HCT116 (cell line): ENCODE data around the gene HINT2. TPM values are rescaled to one million over a fixed set of nuclear protein-coding genes. Genes with fewer than 3 reads are reported as not detected.

Experiments
- ATAC-seq: fragments of 200-7000 bp; cut with Tn5 transposase; 2 replicates; pipeline ENCODE4 v1.9.1; 2020; ENCODE audit warnings: mild to moderate bottlenecking, moderate library complexity
- BruUV-seq: library from RNA; stranded (reverse); fragments of 400-500 nt; replicated peaks from 2 replicates; lab custom pipeline; 2021; lab: Mats Ljungman, UMichigan
- CTCF ChIA-PET: fragments of 300-600 bp; sonication (Branson Sonifier 250); formaldehyde crosslinking; loops from one replicate; lab custom pipeline; 2021; ENCODE audit warnings: antibody characterized with exemption; lab: Charles Lee
- POLR2A ChIA-PET: fragments of 300-600, 350-600 bp; sonication (Branson Sonifier 250); formaldehyde crosslinking; loops from one replicate; lab custom pipeline; 2021; ENCODE audit warnings: antibody characterized with exemption; lab: Charles Lee
- RAD21 ChIA-PET, 2 experiments: fragments of 300-600 bp; sonication (Branson Sonifier 250); formaldehyde crosslinking; loops; one replicate each; lab custom pipeline; 2023; ENCODE audit warnings: low total read pairs in 2 of 2; ENCODE audit not compliant: uncharacterized antibody in 2 of 2, unreplicated experiment in 2 of 2, low non-redundant PET in 1 of 2; lab: Charles Lee
- DNase-seq: peaks from one replicate; pipeline ENCODE4 v3.0.0-alpha.2; 2010; ENCODE audit warnings: low read depth, low spot score
- H2AFZ ChIP-seq: fragments of 200-600 bp; shearing (Covaris generic), sonication (generic); 2 replicates; pipeline ENCODE4 v1.6.1; 2017; ENCODE audit warnings: low read depth, mixed run types, mixed read lengths, antibody characterized with exemption, low read length; ENCODE audit not compliant: poor library complexity, severe bottlenecking
- H3K27ac ChIP-seq: 2 replicates; pipeline ENCODE4 v1.5.1; 2012; ENCODE audit warnings: low read depth, low read length
- H3K27me3 ChIP-seq: fragments of 200-600 bp; sonication (generic); 2 replicates; pipeline ENCODE4 v1.6.1; 2016; ENCODE audit warnings: mixed run types, low read length, mixed read lengths; ENCODE audit not compliant: insufficient read depth
- H3K36me3 ChIP-seq, 2 experiments: fragments of 200-500 bp in 1 of 2; fragments of 200-600 bp in 1 of 2; sonication (Bioruptor generic) in 1 of 2; sonication (generic) in 1 of 2; 2 replicates each; pipeline versions ENCODE4 v1.5.1 to v1.6.1; 2014 to 2016; ENCODE audit warnings: low read length in 2 of 2, inconsistent platforms in 1 of 2, mixed read lengths in 1 of 2, mixed run types in 1 of 2; ENCODE audit not compliant: insufficient read depth in 2 of 2, control insufficient read depth in 1 of 2
- H3K4me1 ChIP-seq, 2 experiments: fragments of 200-600 bp in 1 of 2; sonication (generic) in 1 of 2; 2 replicates each; pipeline versions ENCODE4 v1.5.1 to v1.6.1; 2012 to 2017; ENCODE audit warnings: low read length in 2 of 2, inconsistent platforms in 1 of 2, mild to moderate bottlenecking in 1 of 2, mixed read lengths in 1 of 2, mixed run types in 1 of 2, moderate library complexity in 1 of 2; ENCODE audit not compliant: insufficient read depth in 2 of 2, control insufficient read depth in 1 of 2
- H3K4me2 ChIP-seq: fragments of 200-600 bp; sonication (generic); 2 replicates; pipeline ENCODE4 v1.6.1; 2017; ENCODE audit warnings: mixed run types, low read length, mixed read lengths
- H3K4me3 ChIP-seq, 2 experiments: fragments of 200-600 bp in 1 of 2; sonication (generic) in 1 of 2; replicated peaks in 1 of 2; 2 replicates each; pipeline ENCODE4 v1.5.1; 2011 to 2016; ENCODE audit warnings: low read length in 2 of 2, control low read depth in 1 of 2, low read depth in 1 of 2, mild to moderate bottlenecking in 1 of 2, mixed read lengths in 1 of 2, mixed run types in 1 of 2
- H3K79me2 ChIP-seq: fragments of 200-600 bp; sonication (generic); 2 replicates; pipeline ENCODE4 v1.6.1; 2017; ENCODE audit warnings: mild to moderate bottlenecking, mixed run types, low read length, moderate library complexity, mixed read lengths; ENCODE audit not compliant: insufficient read depth
- H3K9ac ChIP-seq: fragments of 200-600 bp; sonication (generic); 2 replicates; pipeline ENCODE4 v1.6.1; 2016; ENCODE audit warnings: low read length, mixed read lengths
- H3K9me2 ChIP-seq: fragments of 200-600 bp; sonication (generic), shearing (Covaris generic); 2 replicates; pipeline ENCODE4 v1.6.1; 2017; ENCODE audit warnings: mixed run types, mild to moderate bottlenecking, moderate library complexity; ENCODE audit not compliant: insufficient read depth
- H3K9me3 ChIP-seq, 2 experiments: fragments of 200-500 bp in 1 of 2; fragments of 200-600 bp in 1 of 2; sonication (Bioruptor generic) in 1 of 2; sonication (generic) in 1 of 2; 2 replicates each; pipeline ENCODE4 v1.6.1; 2014 to 2017; ENCODE audit warnings: low read length in 2 of 2, mixed read lengths in 2 of 2, inconsistent platforms in 1 of 2, low read depth in 1 of 2, mild to moderate bottlenecking in 1 of 2, mixed run types in 1 of 2, moderate library complexity in 1 of 2; ENCODE audit not compliant: control insufficient read depth in 1 of 2, insufficient read depth in 1 of 2
- H4K20me1 ChIP-seq: fragments of 200-600 bp; sonication (generic), shearing (Covaris generic); 2 replicates; pipeline ENCODE4 v1.6.1; 2017; ENCODE audit warnings: mixed run types, mild to moderate bottlenecking, moderate library complexity; ENCODE audit not compliant: insufficient read depth
- CBX3 ChIP-seq: IDR thresholded peaks from 2 replicates; pipeline ENCODE4 v1.6.1; 2012; ENCODE audit warnings: low read depth
- EZH2phosphoT487 ChIP-seq: fragments of 200-600 bp; IDR thresholded peaks from 2 replicates; pipeline ENCODE4 v1.6.1; 2018; ENCODE audit warnings: antibody characterized with exemption, borderline replicate concordance
- FOSL1 ChIP-seq: IDR thresholded peaks from 2 replicates; pipeline ENCODE4 v1.6.1; 2012; ENCODE audit warnings: low read depth
- POLR2A ChIP-seq: IDR thresholded peaks from 2 replicates; pipeline ENCODE4 v1.7.0; 2011; ENCODE audit warnings: borderline replicate concordance; ENCODE audit not compliant: insufficient read depth, insufficient read length; ENCODE audit errors: extremely low read depth
- POLR2AphosphoS5 ChIP-seq: IDR thresholded peaks from 2 replicates; pipeline ENCODE4 v1.6.1; 2011; ENCODE audit warnings: mild to moderate bottlenecking, low read depth, low read length, moderate library complexity
- RAD21 ChIP-seq: IDR thresholded peaks from 2 replicates; pipeline ENCODE4 v1.6.1; 2012; ENCODE audit warnings: low read depth, mild to moderate bottlenecking
- REST ChIP-seq: IDR thresholded peaks from 2 replicates; pipeline ENCODE4 v1.6.1; 2012; ENCODE audit warnings: low read depth
- SRF ChIP-seq: IDR thresholded peaks from 2 replicates; pipeline ENCODE4 v1.6.1; 2012; ENCODE audit warnings: low read depth
- intact Hi-C: fragments of 100-400 bp; cut with micrococcal nuclease; formaldehyde crosslinking; loops from 2 replicates; pipeline ENCODE4 v1.10.0; 2022
- total RNA-seq: library from RNA; stranded (reverse); gene quantifications from one replicate; pipeline ENCODE4 v1.2.1, GENCODE V29; 2021; ENCODE audit not compliant: unreplicated experiment

The HINT2 gene
- total RNA-seq, 1 experiment from 2014 or later, result 49.0 TPM

- Histone ChIP-seq H3K36me3 (no peaks in the 10 kb centered on the region), H3K4me2 (no peak overlapping the region), H2AFZ (no peak overlapping the region), H3K4me1 (peaks cover 0 to 13% of the 10 kb centered on the region in 2 experiments; a peak in 2 of 4 replicates), H3K27ac (no peak overlapping the region), H4K20me1 (no peaks in the 10 kb centered on the region), H3K4me3 (no peak overlapping the region), H3K79me2 (no peaks in the 10 kb centered on the region), H3K27me3 (no peaks in the 10 kb centered on the region), H3K9me2 (no peaks in the 10 kb centered on the region), H3K9ac (no peak overlapping the region), H3K9me3 (no peaks in the 10 kb centered on the region)
- DNase-seq (no peak), ATAC-seq (no peak; the same call in 1 of the 2 replicates)
- no TSS peak for BruUV-seq
- CTCF ChIA-PET, result interaction anchor here (1.0 kb wide), 1 partner anchor 13 kb away, joined by 5 read pairs; no protein-coding TSS in a partner anchor
- POLR2A ChIA-PET, result no interaction called here
- TF ChIP-seq POLR2AphosphoS5 (no peak), REST (no peak), SRF (no peak), RAD21 (no peak), CBX3 (no peak), POLR2A (no peak), FOSL1 (no peak), EZH2phosphoT487 (no peak)
- RAD21 ChIA-PET, result no interaction called here
- intact Hi-C loops, result no loop called here
Measured at GRCh38 chr9:35847792-35848572, 33.1 kb upstream of the HINT2 start.
